Spleen (tissue), 11 donors: ENCODE results near the gene RNF130. TPM values are rescaled to one million over a fixed set of nuclear protein-coding genes. Genes with fewer than 3 reads are reported as not detected.

Experiments used
- DNase-seq: peaks from one replicate; pipeline ENCODE4 v3.0.0-alpha.2; 2020
- H3K27ac ChIP-seq, 8 donors: fragments of 200-600 bp; sonication (generic) in 7 of 8; 1 replicate in 4 of 8; 2 replicates in 4 of 8; pipeline versions ENCODE4 v1.5.0 to v1.8.0; 2016 to 2021; ENCODE audit warnings: inconsistent platforms in 4 of 8, mild to moderate bottlenecking in 4 of 8, moderate library complexity in 1 of 8
- H3K27me3 ChIP-seq, 7 donors: fragments of 200-600 bp; sonication (generic) in 6 of 7; replicated peaks in 1 of 7; 1 replicate in 4 of 7; 2 replicates in 3 of 7; pipeline versions ENCODE4 v1.5.0 to v1.8.0; 2016 to 2021; ENCODE audit warnings: inconsistent platforms in 3 of 7, mild to moderate bottlenecking in 1 of 7
- H3K36me3 ChIP-seq, 6 donors: fragments of 200-600 bp; sonication (generic) in 5 of 6; 1 replicate in 4 of 6; 2 replicates in 2 of 6; pipeline versions ENCODE4 v1.5.0 to v1.8.0; 2016 to 2021; ENCODE audit warnings: inconsistent platforms in 2 of 6
- H3K4me1 ChIP-seq, 6 donors: fragments of 200-600 bp; sonication (generic) in 5 of 6; 1 replicate in 3 of 6; 2 replicates in 3 of 6; pipeline versions ENCODE4 v1.5.0 to v1.8.0; 2016 to 2021; ENCODE audit warnings: inconsistent platforms in 3 of 6
- H3K4me3 ChIP-seq, 8 donors: fragments of 200-600 bp; sonication (generic) in 7 of 8; 1 replicate in 4 of 8; 2 replicates in 4 of 8; pipeline versions ENCODE4 v1.5.0 to v1.8.0; 2016 to 2021; ENCODE audit warnings: inconsistent platforms in 4 of 8, mild to moderate bottlenecking in 4 of 8, moderate library complexity in 2 of 8
- H3K9me3 ChIP-seq, 8 donors: fragments of 200-600 bp; sonication (generic) in 7 of 8; 1 replicate in 4 of 8; 2 replicates in 4 of 8; pipeline versions ENCODE4 v1.5.0 to v1.8.0; 2016 to 2021; ENCODE audit warnings: inconsistent platforms in 4 of 8
- CTCF ChIP-seq, 11 experiments: fragments of 200-600 bp in 7 of 11; fragments of 450-650 bp in 4 of 11; sonication (generic) in 4 of 11; IDR thresholded peaks in 8 of 11; conservative IDR thresholded peaks in 3 of 11; 1 replicate in 7 of 11; 2 replicates in 4 of 11; pipeline versions ENCODE4 v1.4.0 to v1.8.0; 2016 to 2021; ENCODE audit warnings: antibody characterized with exemption in 11 of 11, inconsistent platforms in 4 of 11, mild to moderate bottlenecking in 1 of 11
- POLR2A ChIP-seq, 3 donors: fragments of 450-650 bp; IDR thresholded peaks; one replicate each; pipeline ENCODE4 v1.5.1; 2017; ENCODE audit warnings: antibody characterized with exemption in 3 of 3, mild to moderate bottlenecking in 1 of 3
- POLR2AphosphoS5 ChIP-seq, 3 donors: sonication (generic); formaldehyde crosslinking; IDR thresholded peaks; one replicate each; pipeline ENCODE4 v1.5.1; 2017; ENCODE audit warnings: antibody characterized with exemption in 3 of 3
- WGBS, 5 donors: extraction: QIAGEN DNeasy Blood & Tissue Kit in 3 of 5; methylation state at CpG; one replicate each; pipeline versions ENCODE4 v1.1.5 to v1.1.7; 2013 to 2018; 5-methylcytosine and 5-hydroxymethylcytosine counted together
- intact Hi-C: fragments of 100-400 bp; cut with DNase I; formaldehyde crosslinking; loops from one replicate; pipeline ENCODE4 v1.15.0; 2023; ENCODE audit warnings: low total_unique reads
- polyA plus RNA-seq, 3 donors: library from polyadenylated mRNA; stranded (reverse); fragments of 200-250 nt; gene quantifications; one replicate each; pipeline ENCODE4 v1.2.1, GENCODE V29; 2013
- total RNA-seq, 7 donors: library from RNA; depleted of rRNA in 3 of 7; stranded (reverse); fragments of >200 nt in 3 of 7; fragmentation: NEBNext Ultra II Directional in 4 of 7; extraction: Animal tissue kit (Norgen Biotek cat#: 25700) in 4 of 7; gene quantifications; one replicate each; pipeline versions ENCODE4 v1.1.0 to v1.2.1, GENCODE V29; 2016 to 2021
- donor health status: healthy with polysubstance abuse.
- donor health status: DM: no; HTN: no; CAD: no; lungs with moderate emphysema.
- donor health status: DM: no; HTN: no; CAD: no.
- donor health status: Bipolar disorder and iron deficiency.
- donor health status: healthy.
- donor health status: DM: no; HTN: no; CAD: no.
- donor health status: DM: yes; HTN: yes; CAD: no.

Gene RNF130
- total and polyA plus RNA-seq, 10 donors = 44.1 to 119 (median 82.7) TPM

GRCh38 chr5:180097926-180098325 lies 26.4 kb upstream of the RNF130 start:
- peak; percentile 34 for DNase-seq
- intact Hi-C loops = no loop called here
- 82 to 92% (median 86%) methylated on average over 5 of the region's 5 CpGs for WGBS, 5 donors

GRCh38 chr5:180097163-180097894 lies 25.8 kb upstream of the RNF130 start:
- Histone ChIP-seq H3K27me3 (peaks cover 0 to 13% (median 0%) of the 10 kb centered on the region in 7 donors), H3K9me3 (no peaks in the 10 kb centered on the region), H3K27ac (no peak overlapping the region), H3K4me3 (no peak overlapping the region), H3K36me3 (no peaks in the 10 kb centered on the region), H3K4me1 (peaks cover 0 to 14% (median 2%) of the 10 kb centered on the region in 6 donors)
- TF ChIP-seq POLR2A (IDR thresholded peaks at IDR 0.05) (no peak), POLR2AphosphoS5 (IDR thresholded peaks at IDR 0.05) (no peak), CTCF (IDR thresholded peaks at IDR 0.05 in 8 of 11, conservative IDR thresholded peaks at IDR 0.05 in 3 of 11) (no peak)
- 84 to 94% (median 86%) methylated on average over 10 to 11 of the region's 11 CpGs for WGBS, 5 donors
- peak; percentile 43 for DNase-seq
- intact Hi-C loops = no loop called here

More at GRCh38 chr5:180097926-180098325, 26.4 kb upstream of the RNF130 start:
- peaks cover 0 to 13% (median 0%) of the 10 kb centered on the region in 7 donors for H3K27me3 ChIP-seq
- H3K9me3 ChIP-seq = no peaks in the 10 kb centered on the region
- H3K4me1 ChIP-seq = peaks cover 0 to 12% (median 2%) of the 10 kb centered on the region in 6 donors
- no peak overlapping the region for H3K27ac ChIP-seq
- no peaks in the 10 kb centered on the region for H3K36me3 ChIP-seq
- TF ChIP-seq CTCF (IDR thresholded peaks at IDR 0.05 in 8 of 11, conservative IDR thresholded peaks at IDR 0.05 in 3 of 11) (no peak), POLR2AphosphoS5 (IDR thresholded peaks at IDR 0.05) (no peak), POLR2A (IDR thresholded peaks at IDR 0.05) (no peak)
- no peak overlapping the region for H3K4me3 ChIP-seq

- intact Hi-C loops = no loop called here
- WGBS, 5 donors = 84 to 90% (median 89%) methylated on average over 8 to 10 of the region's 10 CpGs
These were observed 25.1 kb upstream of the RNF130 start for GRCh38 chr5:180096616-180097015.

GRCh38 chr5:180095545-180095944 lies 24.0 kb upstream of the RNF130 start:
- intact Hi-C loops = no loop called here
- H3K4me1 ChIP-seq = peaks cover 0 to 25% (median 9%) of the 10 kb centered on the region in 6 donors
- 78 to 89% (median 80%) methylated on average over 9 of the region's 9 CpGs for WGBS, 5 donors
- H3K9me3 ChIP-seq = no peaks in the 10 kb centered on the region
- H3K27me3 ChIP-seq = peaks cover 0 to 3% (median 0%) of the 10 kb centered on the region in 7 donors
- peak; percentile 2 for DNase-seq
- H3K4me3 ChIP-seq = no peak overlapping the region
- TF ChIP-seq POLR2A (IDR thresholded peaks at IDR 0.05) (no peak), POLR2AphosphoS5 (IDR thresholded peaks at IDR 0.05) (no peak), CTCF (IDR thresholded peaks at IDR 0.05 in 8 of 11, conservative IDR thresholded peaks at IDR 0.05 in 3 of 11) (no peak)
- H3K27ac ChIP-seq = no peak overlapping the region
- no peaks in the 10 kb centered on the region for H3K36me3 ChIP-seq

More at GRCh38 chr5:180096616-180097015, 25.1 kb upstream of the RNF130 start:
- H3K36me3 ChIP-seq = no peaks in the 10 kb centered on the region
- H3K27me3 ChIP-seq = peaks cover 0 to 10% (median 0%) of the 10 kb centered on the region in 7 donors
- no peak overlapping the region for H3K27ac ChIP-seq
- H3K4me3 ChIP-seq = no peak overlapping the region
- peak; percentile 54 for DNase-seq
- H3K9me3 ChIP-seq = no peaks in the 10 kb centered on the region
- TF ChIP-seq POLR2A (IDR thresholded peaks at IDR 0.05) (no peak), POLR2AphosphoS5 (IDR thresholded peaks at IDR 0.05) (no peak)
- peaks cover 0 to 14% (median 2%) of the 10 kb centered on the region in 6 donors for H3K4me1 ChIP-seq
